ENCODE measurements around the gene HDAC4.

GRCh38 chr2:239429473-239430350, 28.9 kb upstream of the HDAC4 start:
- TF ChIP-seq FOXK2 (IDR thresholded peaks at IDR 0.05): no peak
- no peak for TF ChIP-seq LEF1 (IDR thresholded peaks at IDR 0.05; ENCODE audit: borderline replicate concordance)
- no peak for TF ChIP-seq PKNOX1 (IDR thresholded peaks at IDR 0.05)
- TF ChIP-seq ARNT (IDR thresholded peaks at IDR 0.05): no peak
- TF ChIP-seq NFRKB (IDR thresholded peaks at IDR 0.05): no peak
- no peak for TF ChIP-seq ELF4 (IDR thresholded peaks at IDR 0.05)
- TF ChIP-seq FOXM1 (IDR thresholded peaks at IDR 0.05; ENCODE audit: borderline replicate concordance): no peak
- no peak for TF ChIP-seq TARDBP (IDR thresholded peaks at IDR 0.05)
- no peak for TF ChIP-seq HDGF (IDR thresholded peaks at IDR 0.05; ENCODE audit: borderline replicate concordance)

All from HEK293T (cell line).